ENCODE data around the gene ZNF391. TPM values are rescaled to one million over a fixed set of nuclear protein-coding genes. Genes with fewer than 3 reads are reported as not detected.

Gene ZNF391
- total RNA-seq, 1 donor from 2014 or later: 8.3 TPM

DNA sequence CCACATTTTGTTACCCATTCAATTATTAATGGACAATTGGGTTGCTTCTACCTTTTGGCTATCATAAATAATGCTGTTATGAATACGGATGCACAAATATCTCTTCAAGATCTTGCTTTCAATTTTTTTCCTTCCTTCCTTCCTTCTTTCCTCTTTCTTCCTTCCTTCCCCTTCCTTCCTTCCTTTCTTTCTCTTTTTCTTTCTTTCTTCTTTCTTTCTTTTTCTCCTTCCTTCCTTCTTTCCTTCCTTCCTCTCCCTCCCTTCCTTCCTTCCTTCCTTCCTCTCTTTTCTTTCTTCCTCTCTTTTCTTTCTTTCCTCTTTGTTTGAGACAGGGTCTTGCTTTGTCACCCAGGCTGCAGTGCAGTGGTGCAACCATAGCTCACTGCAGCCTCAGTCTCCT lies 45.2 kb downstream of the ZNF391 start:
- H3K27me3 Mint-ChIP-seq (ENCODE audit: unreplicated experiment): no peaks in the 10 kb centered on the region
- TF ChIP-seq, protein P1, sequence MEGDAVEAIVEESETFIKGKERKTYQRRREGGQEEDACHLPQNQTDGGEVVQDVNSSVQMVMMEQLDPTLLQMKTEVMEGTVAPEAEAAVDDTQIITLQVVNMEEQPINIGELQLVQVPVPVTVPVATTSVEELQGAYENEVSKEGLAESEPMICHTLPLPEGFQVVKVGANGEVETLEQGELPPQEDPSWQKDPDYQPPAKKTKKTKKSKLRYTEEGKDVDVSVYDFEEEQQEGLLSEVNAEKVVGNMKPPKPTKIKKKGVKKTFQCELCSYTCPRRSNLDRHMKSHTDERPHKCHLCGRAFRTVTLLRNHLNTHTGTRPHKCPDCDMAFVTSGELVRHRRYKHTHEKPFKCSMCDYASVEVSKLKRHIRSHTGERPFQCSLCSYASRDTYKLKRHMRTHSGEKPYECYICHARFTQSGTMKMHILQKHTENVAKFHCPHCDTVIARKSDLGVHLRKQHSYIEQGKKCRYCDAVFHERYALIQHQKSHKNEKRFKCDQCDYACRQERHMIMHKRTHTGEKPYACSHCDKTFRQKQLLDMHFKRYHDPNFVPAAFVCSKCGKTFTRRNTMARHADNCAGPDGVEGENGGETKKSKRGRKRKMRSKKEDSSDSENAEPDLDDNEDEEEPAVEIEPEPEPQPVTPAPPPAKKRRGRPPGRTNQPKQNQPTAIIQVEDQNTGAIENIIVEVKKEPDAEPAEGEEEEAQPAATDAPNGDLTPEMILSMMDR (IDR thresholded peaks at IDR 0.05; ENCODE audit: partially characterized antibody, unreplicated experiment): no peak

DNA sequence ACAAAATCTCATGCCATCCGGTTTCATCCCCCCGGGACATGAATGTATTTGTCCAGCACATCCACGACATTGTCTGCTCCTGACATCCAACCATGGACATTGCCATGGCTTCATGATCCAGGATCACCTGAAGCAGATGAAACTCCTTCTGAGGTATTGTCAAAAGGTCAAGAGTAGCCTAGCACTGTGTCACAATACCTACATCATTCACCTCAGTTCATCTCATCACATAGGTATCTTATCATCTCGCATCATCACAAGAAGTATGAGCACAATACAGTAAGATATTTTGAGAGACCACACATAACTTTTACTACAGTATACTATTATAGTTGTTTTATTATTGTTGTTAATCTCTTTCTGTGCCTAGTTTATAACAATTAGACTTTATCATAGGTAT lies 50.8 kb downstream of the ZNF391 start:
- Mint-ChIP-seq H3K36me3 (ENCODE audit: unreplicated experiment) (peaks cover 4% of the 10 kb centered on the region), H3K4me3 (ENCODE audit: unreplicated experiment) (no peak overlapping the region), H3K4me1 (ENCODE audit: low read depth, unreplicated experiment) (no peaks in the 10 kb centered on the region), H3K27me3 (ENCODE audit: unreplicated experiment) (no peaks in the 10 kb centered on the region), H3K9me3 (ENCODE audit: unreplicated experiment) (no peaks in the 10 kb centered on the region), H3K27ac (ENCODE audit: unreplicated experiment) (no peak overlapping the region)
- no peak for DNase-seq
- TF ChIP-seq, protein P1 (IDR thresholded peaks at IDR 0.05; ENCODE audit: partially characterized antibody, unreplicated experiment): no peak

More for the DNA sequence above, 45.2 kb downstream of the ZNF391 start:
- no peaks in the 10 kb centered on the region for H3K4me1 Mint-ChIP-seq (ENCODE audit: low read depth, unreplicated experiment)
- no peaks in the 10 kb centered on the region for H3K9me3 Mint-ChIP-seq (ENCODE audit: unreplicated experiment)
- no peak overlapping the region for H3K4me3 Mint-ChIP-seq (ENCODE audit: unreplicated experiment)
- no peak overlapping the region for H3K27ac Mint-ChIP-seq (ENCODE audit: unreplicated experiment)
- peaks cover 4% of the 10 kb centered on the region for H3K36me3 Mint-ChIP-seq (ENCODE audit: unreplicated experiment)
- no peak for DNase-seq

DNA sequence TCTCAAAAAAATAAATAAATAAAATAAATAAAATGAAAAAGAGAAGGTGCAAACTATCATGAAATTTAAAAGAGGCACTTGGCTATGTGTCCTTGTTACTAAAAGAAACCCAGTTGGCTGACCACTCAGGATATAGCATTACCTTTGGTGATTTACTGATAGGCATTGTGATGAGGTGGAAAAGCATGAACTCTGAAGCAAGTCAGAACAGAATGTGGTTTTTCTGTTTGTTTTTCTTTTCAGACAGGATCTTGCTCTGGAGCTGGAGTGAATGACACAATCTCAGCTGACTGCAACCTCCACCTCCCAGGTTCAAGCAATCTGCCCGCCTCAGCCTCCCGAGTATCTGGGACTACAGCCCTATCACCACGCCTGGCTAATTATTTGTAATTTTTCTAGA lies 52.4 kb downstream of the ZNF391 start:
- Mint-ChIP-seq H3K4me1 (ENCODE audit: low read depth, unreplicated experiment) (no peaks in the 10 kb centered on the region), H3K27ac (ENCODE audit: unreplicated experiment) (no peak overlapping the region), H3K27me3 (ENCODE audit: unreplicated experiment) (no peaks in the 10 kb centered on the region), H3K36me3 (ENCODE audit: unreplicated experiment) (peaks cover 13% of the 10 kb centered on the region), H3K4me3 (ENCODE audit: unreplicated experiment) (no peak overlapping the region), H3K9me3 (ENCODE audit: unreplicated experiment) (peaks cover 3% of the 10 kb centered on the region)
- TF ChIP-seq, protein P1 (IDR thresholded peaks at IDR 0.05; ENCODE audit: partially characterized antibody, unreplicated experiment): no peak
- no peak for DNase-seq

DNA sequence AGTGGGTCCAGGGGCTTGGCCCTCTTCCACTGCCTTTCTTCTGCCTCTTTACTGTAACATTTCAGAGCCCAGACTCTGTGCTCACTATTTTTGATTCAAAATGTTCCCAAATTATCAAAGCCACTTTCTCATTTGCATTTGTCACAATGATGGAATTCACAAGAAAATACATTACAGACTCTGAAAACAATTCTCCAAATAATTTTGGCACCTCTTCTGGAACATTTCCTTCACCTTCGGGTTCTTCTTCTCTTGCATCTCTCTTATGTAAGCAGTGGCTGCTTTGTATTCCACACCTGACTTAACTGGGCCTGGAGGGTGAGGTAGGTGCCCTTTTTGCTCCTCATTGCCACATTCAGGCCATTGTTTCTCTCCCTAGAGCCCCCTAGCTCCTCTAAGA lies 54.4 kb downstream of the ZNF391 start:
- peaks cover 5% of the 10 kb centered on the region for H3K9me3 Mint-ChIP-seq (ENCODE audit: unreplicated experiment)
- DNase-seq: no peak
- TF ChIP-seq, protein P1 (IDR thresholded peaks at IDR 0.05; ENCODE audit: partially characterized antibody, unreplicated experiment): no peak

DNA sequence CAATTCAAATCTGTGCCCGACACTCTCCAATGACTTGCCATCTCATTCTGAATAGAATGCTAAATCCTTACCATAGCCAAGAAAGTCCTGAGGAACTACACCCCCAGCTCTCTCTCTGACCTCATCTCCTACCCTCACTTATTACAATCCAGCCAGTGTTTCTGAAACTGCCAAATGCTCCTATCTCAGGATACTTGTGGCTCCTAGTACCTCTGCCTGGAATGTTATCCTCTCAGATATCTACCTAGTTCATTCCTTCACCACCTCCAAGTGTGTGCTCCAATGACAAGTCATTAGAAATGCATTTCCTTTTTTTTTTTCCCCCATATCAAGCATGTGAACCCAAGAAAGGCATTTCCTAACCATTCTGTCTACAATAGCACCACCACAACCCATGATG lies 59.9 kb downstream of the ZNF391 start:
- no peak overlapping the region for H3K4me3 Mint-ChIP-seq (ENCODE audit: unreplicated experiment)
- peaks cover 19% of the 10 kb centered on the region for H3K9me3 Mint-ChIP-seq (ENCODE audit: unreplicated experiment)
- no peak overlapping the region for H3K27ac Mint-ChIP-seq (ENCODE audit: unreplicated experiment)
- no peaks in the 10 kb centered on the region for H3K4me1 Mint-ChIP-seq (ENCODE audit: low read depth, unreplicated experiment)
- no peak for DNase-seq
- no peaks in the 10 kb centered on the region for H3K27me3 Mint-ChIP-seq (ENCODE audit: unreplicated experiment)
- TF ChIP-seq, protein P1 (IDR thresholded peaks at IDR 0.05; ENCODE audit: partially characterized antibody, unreplicated experiment): no peak
- peaks cover 65% of the 10 kb centered on the region for H3K36me3 Mint-ChIP-seq (ENCODE audit: unreplicated experiment)

More for the DNA sequence above, 54.4 kb downstream of the ZNF391 start:
- H3K4me1 Mint-ChIP-seq (ENCODE audit: low read depth, unreplicated experiment): no peaks in the 10 kb centered on the region
- H3K27me3 Mint-ChIP-seq (ENCODE audit: unreplicated experiment): no peaks in the 10 kb centered on the region
- H3K36me3 Mint-ChIP-seq (ENCODE audit: unreplicated experiment): peaks cover 13% of the 10 kb centered on the region
- no peak overlapping the region for H3K4me3 Mint-ChIP-seq (ENCODE audit: unreplicated experiment)
- H3K27ac Mint-ChIP-seq (ENCODE audit: unreplicated experiment): no peak overlapping the region

Measured in glutamatergic neuron (in vitro differentiated cells).